CD4-positive, alpha-beta memory T cell (primary cell): ENCODE data around the gene FAM114A1. TPM values are rescaled to one million over a fixed set of nuclear protein-coding genes. Genes with fewer than 3 reads are reported as not detected.
"Not testable (repeated sequence)": the region's sequence is repeated elsewhere in the genome, so short reads cannot be mapped to it uniquely, and the experiment has no call there.

ENCODE experiments used
- CTCF ChIA-PET: fragments of 350-600 bp; sonication (Branson Sonifier 250); formaldehyde crosslinking; loops from one replicate; lab custom pipeline; 2021; ENCODE audit warnings: inconsistent platforms; ENCODE audit not compliant: partially characterized antibody; lab: Charles Lee
- POLR2A ChIA-PET: fragments of 350-600 bp; sonication (Branson Sonifier 250); formaldehyde crosslinking; loops from one replicate; lab custom pipeline; 2021; ENCODE audit not compliant: partially characterized antibody; lab: Charles Lee
- DNase-seq, 5 donors: peaks; one replicate each; pipeline versions ENCODE4 v3.0.0 to v3.0.0-alpha.2; 2020 to 2022; ENCODE audit warnings: mixed read lengths in 1 of 5
- H3K27ac ChIP-seq: one replicate; pipeline ENCODE4 v1.7.0; 2013; ENCODE audit warnings: low read depth, low read length
- H3K27me3 ChIP-seq: 2 replicates; pipeline ENCODE4 v1.7.0; 2013; ENCODE audit warnings: mild to moderate bottlenecking, low read length, moderate library complexity; ENCODE audit not compliant: insufficient read depth
- H3K36me3 ChIP-seq: 2 replicates; pipeline ENCODE4 v1.7.0; 2013; ENCODE audit warnings: mild to moderate bottlenecking, low read length, moderate library complexity; ENCODE audit not compliant: insufficient read depth
- H3K4me1 ChIP-seq: 2 replicates; pipeline ENCODE4 v1.7.0; 2013; ENCODE audit warnings: mild to moderate bottlenecking, low read length, moderate library complexity; ENCODE audit not compliant: insufficient read depth
- H3K4me3 ChIP-seq, 2 donors: one replicate each; pipeline ENCODE4 v1.7.0; 2013; ENCODE audit warnings: low read length in 2 of 2, mild to moderate bottlenecking in 1 of 2
- H3K9me3 ChIP-seq, 2 donors: one replicate each; pipeline ENCODE4 v1.7.0; 2013; ENCODE audit warnings: low read length in 2 of 2, control low read depth in 1 of 2; ENCODE audit not compliant: control insufficient read depth in 1 of 2
- H3K27ac Mint-ChIP-seq, 7 donors: one replicate each; pipeline ENCODE4 v1.8.0; 2020 to 2021; ENCODE audit warnings: mixed read lengths in 7 of 7, mild to moderate bottlenecking in 6 of 7, inconsistent platforms in 3 of 7, moderate library complexity in 3 of 7
- H3K27me3 Mint-ChIP-seq, 2 donors: one replicate each; pipeline ENCODE4 v1.8.0; 2020 to 2021; ENCODE audit warnings: mixed read lengths in 2 of 2
- H3K36me3 Mint-ChIP-seq, 2 donors: one replicate each; pipeline ENCODE4 v1.8.0; 2020 to 2021; ENCODE audit warnings: mixed read lengths in 2 of 2, inconsistent platforms in 1 of 2, mild to moderate bottlenecking in 1 of 2
- H3K4me1 Mint-ChIP-seq, 4 donors: one replicate each; pipeline ENCODE4 v1.8.0; 2020 to 2021; ENCODE audit warnings: mixed read lengths in 4 of 4, mild to moderate bottlenecking in 1 of 4
- H3K4me3 Mint-ChIP-seq, 8 donors: one replicate each; pipeline ENCODE4 v1.8.0; 2020 to 2021; ENCODE audit warnings: mixed read lengths in 8 of 8, mild to moderate bottlenecking in 7 of 8, moderate library complexity in 6 of 8, inconsistent platforms in 3 of 8
- H3K9me3 Mint-ChIP-seq, 8 donors: one replicate each; pipeline ENCODE4 v1.8.0; 2020 to 2021; ENCODE audit warnings: mixed read lengths in 8 of 8, mild to moderate bottlenecking in 5 of 8, inconsistent platforms in 3 of 8, moderate library complexity in 1 of 8
- intact Hi-C: fragments of 100-400 bp; cut with micrococcal nuclease; formaldehyde crosslinking; loops from one replicate; pipeline ENCODE4 v1.15.1; 2023
- polyA plus RNA-seq, 2 donors: library from polyadenylated mRNA; unstranded; fragments of 300-500 nt; fragmentation: Illumina TruSeq; gene quantifications; one replicate each; pipeline ENCODE4 v1.2.3, GENCODE V29; 2021
- total RNA-seq, 2 experiments: library from RNA; stranded (reverse); gene quantifications; one replicate each; pipeline ENCODE4 v1.2.3, GENCODE V29; 2021

FAM114A1 gene
- total and polyA plus RNA-seq, 4 experiments from 2014 or later: 0.09 to 0.64 (median 0.44) TPM; not detected in 1

- POLR2A ChIA-PET: interaction anchor here (1.6 kb wide), 1 partner anchor 11 kb away, joined by 3 read pairs; no protein-coding TSS in a partner anchor
- H3K36me3 ChIP-seq: no peaks in the 10 kb centered on the region
- intact Hi-C loops: no loop called here
These were observed 67.9 kb downstream of the FAM114A1 start for GRCh38 chr4:38935391-38936073.

GRCh38 chr4:38939165-38939564, 71.6 kb downstream of the FAM114A1 start:
- Mint-ChIP-seq H3K27me3 (no peaks in the 10 kb centered on the region), H3K4me1 (peaks cover 0 to 2% (median 0%) of the 10 kb centered on the region in 4 donors), H3K27ac (no peak overlapping the region), H3K9me3 (no peaks in the 10 kb centered on the region), H3K4me3 (no peak overlapping the region), H3K36me3 (no peaks in the 10 kb centered on the region)
- Histone ChIP-seq H3K36me3 (no peaks in the 10 kb centered on the region), H3K4me3 (no peak overlapping the region), H3K27ac (no peak overlapping the region), H3K27me3 (no peaks in the 10 kb centered on the region), H3K4me1 (no peaks in the 10 kb centered on the region), H3K9me3 (no peaks in the 10 kb centered on the region)
- intact Hi-C loops: no loop called here
- CTCF ChIA-PET: no interaction called here
- no peak for DNase-seq
- POLR2A ChIA-PET: no interaction called here

More at GRCh38 chr4:38935391-38936073, 67.9 kb downstream of the FAM114A1 start:
- Histone ChIP-seq H3K27ac (no peak overlapping the region), H3K4me1 (no peaks in the 10 kb centered on the region), H3K27me3 (no peaks in the 10 kb centered on the region), H3K4me3 (no peak overlapping the region), H3K9me3 (no peaks in the 10 kb centered on the region)
- DNase-seq: no peak
- Mint-ChIP-seq H3K4me1 (no peaks in the 10 kb centered on the region), H3K27me3 (no peaks in the 10 kb centered on the region), H3K9me3 (no peaks in the 10 kb centered on the region), H3K36me3 (no peaks in the 10 kb centered on the region), H3K27ac (peak overlapping the region in 1 of 7 donors; percentile 18), H3K4me3 (no peak overlapping the region)
- CTCF ChIA-PET: interaction anchor here (0.8 to 1.2 kb wide), 2 partner anchors 11 to 199 kb away, joined by 3 read pairs; no protein-coding TSS in a partner anchor

DNA sequence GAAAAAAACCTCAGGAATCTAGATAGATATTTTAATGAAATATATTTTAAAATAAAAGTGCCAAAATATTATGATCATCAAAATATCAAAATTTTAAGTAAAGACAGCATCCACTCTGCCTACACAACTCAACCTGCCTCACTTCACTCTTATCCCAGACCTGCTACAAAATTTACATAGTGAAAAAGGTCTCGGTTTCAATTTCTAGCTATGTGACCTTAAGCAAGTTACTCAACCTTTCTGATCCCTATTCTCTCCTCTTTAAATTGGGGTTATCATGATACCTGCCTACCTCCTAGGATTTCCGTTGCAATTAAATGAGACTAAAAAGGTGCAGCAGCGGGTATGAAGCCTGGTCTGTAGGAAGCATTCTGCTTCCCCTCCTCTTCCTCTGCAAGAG, 72.9 kb downstream of the FAM114A1 start:
- H3K27me3 Mint-ChIP-seq: peaks cover 0 to 2% of the 10 kb centered on the region in 2 donors
- H3K4me3 Mint-ChIP-seq: peak overlapping the region in 1 of 8 donors; percentile 12
- no peak for DNase-seq
- no peaks in the 10 kb centered on the region for H3K4me1 ChIP-seq
- H3K36me3 ChIP-seq: no peaks in the 10 kb centered on the region
- intact Hi-C loops: no loop called here
- no peak overlapping the region for H3K4me3 ChIP-seq
- no peaks in the 10 kb centered on the region for H3K9me3 ChIP-seq
- ChIA-PET CTCF (interaction anchor here (1.0 to 1.3 kb wide), 2 partner anchors 9 to 195 kb away, joined by 6 to 7 read pairs; no protein-coding TSS in a partner anchor), POLR2A (no interaction called here)
- peak overlapping the region in 3 of 7 donors; percentile 8 to 78 (median 53) for H3K27ac Mint-ChIP-seq
- no peak overlapping the region for H3K27ac ChIP-seq
- peaks cover 0 to 2% (median 0%) of the 10 kb centered on the region in 4 donors for H3K4me1 Mint-ChIP-seq
- no peaks in the 10 kb centered on the region for H3K27me3 ChIP-seq
- no peaks in the 10 kb centered on the region for H3K9me3 Mint-ChIP-seq
- no peaks in the 10 kb centered on the region for H3K36me3 Mint-ChIP-seq

- H3K4me3 Mint-ChIP-seq, H3K9me3 Mint-ChIP-seq, H3K27ac ChIP-seq, intact Hi-C loops, H3K9me3 ChIP-seq, H3K4me3 ChIP-seq, DNase-seq, H3K4me1 Mint-ChIP-seq, H3K27me3 Mint-ChIP-seq, H3K27me3 ChIP-seq, H3K36me3 Mint-ChIP-seq, H3K4me1 ChIP-seq, POLR2A ChIA-PET, H3K36me3 ChIP-seq: not testable (repeated sequence)
- CTCF ChIA-PET: interaction anchor here (0.7 to 1.3 kb wide), 3 partner anchors 21 to 194 kb away, joined by 3 to 7 read pairs (median 3); no protein-coding TSS in a partner anchor
- H3K27ac Mint-ChIP-seq: peak overlapping the region in 2 of 7 donors; percentile 36 to 65
These were observed 74.3 kb downstream of the FAM114A1 start for GRCh38 chr4:38941906-38942305.

DNA sequence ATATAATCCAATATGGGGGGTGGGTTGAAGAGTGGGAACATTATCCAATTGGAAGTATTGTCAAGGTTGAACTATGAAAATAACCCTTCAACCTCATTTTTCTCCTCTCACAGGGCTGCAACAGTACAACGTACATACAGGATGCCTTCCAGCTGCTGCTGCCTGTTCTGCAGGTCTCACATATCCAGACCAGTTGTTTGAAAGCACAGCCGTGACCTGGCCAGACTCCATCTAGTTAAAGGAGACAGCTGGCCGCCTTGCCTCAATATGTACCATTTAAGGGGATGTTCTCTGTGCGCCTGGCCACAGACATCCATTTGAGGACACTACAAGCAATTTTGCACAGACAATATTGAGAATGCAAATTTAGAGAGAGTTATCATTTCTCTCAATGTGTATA, 75.7 kb downstream of the FAM114A1 start:
- Mint-ChIP-seq H3K27me3 (peaks cover 0 to 2% of the 10 kb centered on the region in 2 donors), H3K9me3 (no peaks in the 10 kb centered on the region), H3K27ac (no peak overlapping the region), H3K4me1 (peaks cover 0 to 4% (median 1%) of the 10 kb centered on the region in 4 donors), H3K36me3 (no peaks in the 10 kb centered on the region), H3K4me3 (no peak overlapping the region)
- DNase-seq: no peak
- intact Hi-C loops: no loop called here
- Histone ChIP-seq H3K4me3 (no peak overlapping the region), H3K27me3 (no peaks in the 10 kb centered on the region), H3K27ac (no peak overlapping the region), H3K4me1 (no peaks in the 10 kb centered on the region), H3K36me3 (no peaks in the 10 kb centered on the region), H3K9me3 (no peaks in the 10 kb centered on the region)
- ChIA-PET CTCF (interaction anchor here (1.6 kb wide), 2 partner anchors 12 to 40 kb away, joined by 3 read pairs; no protein-coding TSS in a partner anchor), POLR2A (no interaction called here)

DNA sequence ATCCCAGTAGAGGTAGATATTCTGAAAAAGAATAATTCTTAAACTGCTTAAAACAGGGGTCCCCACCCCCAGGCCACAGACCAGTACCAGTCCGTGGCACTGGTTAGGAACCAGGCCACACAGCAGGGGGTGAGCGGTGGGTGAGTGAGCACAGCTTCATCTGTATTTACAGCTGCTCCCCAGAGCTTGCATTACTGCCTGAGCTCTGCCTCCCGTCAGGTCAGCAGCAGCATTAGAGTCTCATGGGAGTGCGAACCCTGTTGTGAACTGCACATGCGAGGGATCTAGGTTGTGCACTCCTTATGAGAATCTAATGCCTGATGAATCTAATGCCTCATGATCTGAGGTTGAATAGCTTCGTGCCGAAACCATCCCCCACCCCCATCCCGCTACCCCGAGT, 76.8 kb downstream of the FAM114A1 start:
- H3K4me1 ChIP-seq: peaks cover 11% of the 10 kb centered on the region
- no peak overlapping the region for H3K27ac Mint-ChIP-seq
- peaks cover 0 to 2% of the 10 kb centered on the region in 2 donors for H3K27me3 Mint-ChIP-seq
- no peaks in the 10 kb centered on the region for H3K9me3 ChIP-seq
- H3K4me1 Mint-ChIP-seq: peaks cover 8 to 12% (median 9%) of the 10 kb centered on the region in 4 donors
- no peaks in the 10 kb centered on the region for H3K36me3 ChIP-seq
- intact Hi-C loops: no loop called here
- H3K4me3 Mint-ChIP-seq: no peak overlapping the region
- H3K9me3 Mint-ChIP-seq: no peaks in the 10 kb centered on the region
- no peaks in the 10 kb centered on the region for H3K36me3 Mint-ChIP-seq
- H3K27ac ChIP-seq: no peak overlapping the region
- ChIA-PET CTCF (no interaction called here), POLR2A (no interaction called here)
- no peak for DNase-seq
- no peak overlapping the region for H3K4me3 ChIP-seq
- no peaks in the 10 kb centered on the region for H3K27me3 ChIP-seq

GRCh38 chr4:38946919-38947318, 79.3 kb downstream of the FAM114A1 start:
- H3K27me3 ChIP-seq: no peaks in the 10 kb centered on the region
- POLR2A ChIA-PET: no interaction called here
- no peak for DNase-seq
- Mint-ChIP-seq H3K36me3 (no peaks in the 10 kb centered on the region), H3K27ac (peak overlapping the region in 5 of 7 donors; percentile 49 to 79 (median 62)), H3K4me1 (peaks cover 18 to 25% (median 19%) of the 10 kb centered on the region in 4 donors), H3K9me3 (no peaks in the 10 kb centered on the region), H3K4me3 (peak overlapping the region in 1 of 8 donors; percentile 22), H3K27me3 (peaks cover 0 to 2% of the 10 kb centered on the region in 2 donors)
- H3K27ac ChIP-seq: no peak overlapping the region
- intact Hi-C loops: loop anchor here (5.0 kb wide), 2 partner anchors 35 to 85 kb away; partner anchors contain the start of gene TMEM156
- H3K4me1 ChIP-seq: peaks cover 21% of the 10 kb centered on the region
- H3K36me3 ChIP-seq: no peaks in the 10 kb centered on the region
- H3K4me3 ChIP-seq: no peak overlapping the region
- CTCF ChIA-PET: interaction anchor here (1.2 to 3.3 kb wide), 2 partner anchors 45 to 189 kb away, joined by 3 to 16 read pairs; no protein-coding TSS in a partner anchor
- H3K9me3 ChIP-seq: no peaks in the 10 kb centered on the region
